Adipocyte (in vitro differentiated cells): ENCODE data around the gene ACOT12.
"Not testable (repeated sequence)": the region's sequence is repeated elsewhere in the genome, so short reads cannot be mapped to it uniquely, and the experiment has no call there.

Experiments
- DNase-seq: peaks from one replicate; pipeline ENCODE4 v3.0.0-alpha.2; 2015; ENCODE audit warnings: low read depth
- H3K27me3 ChIP-seq: replicated peaks from 2 replicates; pipeline ENCODE4 v1.7.0; 2013; ENCODE audit warnings: mild to moderate bottlenecking, low read length, moderate library complexity; ENCODE audit not compliant: control insufficient read depth, insufficient read depth
- H3K36me3 ChIP-seq: 2 replicates; pipeline ENCODE4 v1.7.0; 2013; ENCODE audit warnings: low read length, mild to moderate bottlenecking, moderate library complexity; ENCODE audit not compliant: control insufficient read depth, insufficient read depth, severe bottlenecking
- H3K4me1 ChIP-seq: 2 replicates; pipeline ENCODE4 v1.7.0; 2013; ENCODE audit warnings: mild to moderate bottlenecking, low read length, moderate library complexity; ENCODE audit not compliant: control insufficient read depth, insufficient read depth
- H3K4me3 ChIP-seq: 2 replicates; pipeline ENCODE4 v1.7.0; 2013; ENCODE audit warnings: mild to moderate bottlenecking, low read length, moderate library complexity
- H3K9ac ChIP-seq: 2 replicates; pipeline ENCODE4 v1.7.0; 2013; ENCODE audit warnings: mild to moderate bottlenecking, low read length, moderate library complexity
- H3K9me3 ChIP-seq: 2 replicates; pipeline ENCODE4 v1.7.0; 2013; ENCODE audit warnings: mild to moderate bottlenecking, low read length, moderate library complexity; ENCODE audit not compliant: control insufficient read depth

The ACOT12 gene

GRCh38 chr5:81360640-81361039 is 33.3 kb downstream of the ACOT12 start:
- Histone ChIP-seq H3K4me1 (peaks cover 10% of the 10 kb centered on the region), H3K9me3 (no peaks in the 10 kb centered on the region), H3K9ac (no peak overlapping the region), H3K4me3 (no peak overlapping the region), H3K36me3 (no peaks in the 10 kb centered on the region), H3K27me3 (no peaks in the 10 kb centered on the region)
- DNase-seq: no peak

- Histone ChIP-seq H3K4me3 (no peak overlapping the region), H3K9me3 (no peaks in the 10 kb centered on the region), H3K27me3 (no peaks in the 10 kb centered on the region), H3K9ac (no peak overlapping the region), H3K36me3 (no peaks in the 10 kb centered on the region), H3K4me1 (peaks cover 7% of the 10 kb centered on the region)
- no peak for DNase-seq
Observed at GRCh38 chr5:81359881-81360280, 34.1 kb downstream of the ACOT12 start.

- no peaks in the 10 kb centered on the region for H3K4me1 ChIP-seq
- H3K9ac ChIP-seq: no peak overlapping the region
- no peak for DNase-seq
- no peaks in the 10 kb centered on the region for H3K9me3 ChIP-seq
- no peaks in the 10 kb centered on the region for H3K36me3 ChIP-seq
- H3K27me3 ChIP-seq: no peaks in the 10 kb centered on the region
- no peak overlapping the region for H3K4me3 ChIP-seq
Observed at GRCh38 chr5:81359108-81359507, 34.8 kb downstream of the ACOT12 start.

GRCh38 chr5:81355291-81356251 is 38.4 kb downstream of the ACOT12 start:
- Histone ChIP-seq H3K4me1 (no peaks in the 10 kb centered on the region), H3K36me3 (no peaks in the 10 kb centered on the region), H3K4me3 (no peak overlapping the region), H3K9me3 (no peaks in the 10 kb centered on the region), H3K9ac (no peak overlapping the region), H3K27me3 (no peaks in the 10 kb centered on the region)
- DNase-seq: no peak

GRCh38 chr5:81354093-81354492 is 39.8 kb downstream of the ACOT12 start:
- H3K27me3 ChIP-seq: no peaks in the 10 kb centered on the region
- H3K4me1 ChIP-seq: no peaks in the 10 kb centered on the region
- H3K9me3 ChIP-seq: no peaks in the 10 kb centered on the region
- H3K36me3 ChIP-seq: no peaks in the 10 kb centered on the region
- H3K4me3 ChIP-seq: no peak overlapping the region
- DNase-seq: no peak
- H3K9ac ChIP-seq: no peak overlapping the region

GRCh38 chr5:81353189-81353588 is 40.7 kb downstream of the ACOT12 start:
- no peaks in the 10 kb centered on the region for H3K9me3 ChIP-seq
- H3K4me1 ChIP-seq: no peaks in the 10 kb centered on the region
- H3K36me3 ChIP-seq: no peaks in the 10 kb centered on the region
- no peak overlapping the region for H3K9ac ChIP-seq
- no peak for DNase-seq
- no peaks in the 10 kb centered on the region for H3K27me3 ChIP-seq
- H3K4me3 ChIP-seq: no peak overlapping the region

- no peaks in the 10 kb centered on the region for H3K9me3 ChIP-seq
- no peak for DNase-seq
- H3K36me3 ChIP-seq: no peaks in the 10 kb centered on the region
- no peaks in the 10 kb centered on the region for H3K4me1 ChIP-seq
- no peak overlapping the region for H3K9ac ChIP-seq
- H3K4me3 ChIP-seq: no peak overlapping the region
- H3K27me3 ChIP-seq: no peaks in the 10 kb centered on the region
Observed at GRCh38 chr5:81350507-81350906, 43.4 kb downstream of the ACOT12 start.

- H3K4me3 ChIP-seq: no peak overlapping the region
- DNase-seq: no peak
- H3K36me3 ChIP-seq: no peaks in the 10 kb centered on the region
- H3K27me3 ChIP-seq: no peaks in the 10 kb centered on the region
- no peaks in the 10 kb centered on the region for H3K9me3 ChIP-seq
- no peaks in the 10 kb centered on the region for H3K4me1 ChIP-seq
- H3K9ac ChIP-seq: no peak overlapping the region
Observed at GRCh38 chr5:81349161-81349560, 44.8 kb downstream of the ACOT12 start.

- DNase-seq: no peak
- H3K36me3 ChIP-seq: no peaks in the 10 kb centered on the region
- no peak overlapping the region for H3K9ac ChIP-seq
- H3K4me1 ChIP-seq: no peaks in the 10 kb centered on the region
- no peaks in the 10 kb centered on the region for H3K27me3 ChIP-seq
- no peaks in the 10 kb centered on the region for H3K9me3 ChIP-seq
- H3K4me3 ChIP-seq: no peak overlapping the region
Observed at GRCh38 chr5:81345411-81346003, 48.4 kb downstream of the ACOT12 start.

- Histone ChIP-seq H3K4me1 (no peaks in the 10 kb centered on the region), H3K9ac (no peak overlapping the region), H3K4me3 (no peak overlapping the region), H3K27me3 (no peaks in the 10 kb centered on the region), H3K9me3 (no peaks in the 10 kb centered on the region), H3K36me3 (no peaks in the 10 kb centered on the region)
- DNase-seq: no peak
Observed at GRCh38 chr5:81344736-81345135, 49.2 kb downstream of the ACOT12 start.

- not testable (repeated sequence) for H3K9me3 ChIP-seq, H3K4me3 ChIP-seq, H3K4me1 ChIP-seq, H3K27me3 ChIP-seq, H3K9ac ChIP-seq, DNase-seq, H3K36me3 ChIP-seq
Observed at GRCh38 chr5:81338213-81338612, 55.7 kb downstream of the ACOT12 start.
